HepG2 (cell line): ENCODE measurements around the gene ESPNL. TPM values are rescaled to one million over a fixed set of nuclear protein-coding genes. Genes with fewer than 3 reads are reported as not detected.
A peak's percentile ranks its signal among the peaks of the same experiment; 100 is the strongest.

Source experiments
- CBFB ChIP-seq: sonication (generic); formaldehyde crosslinking; IDR thresholded peaks from 2 replicates; pipeline ENCODE4 v1.4.0; 2020; ENCODE audit warnings: missing genetic modification reagents
- CEBPB ChIP-seq: IDR thresholded peaks from 2 replicates; pipeline ENCODE4 v1.6.1; 2011; ENCODE audit warnings: low read depth, low read length, improper control_type of control experiment, borderline replicate concordance
- HIVEP1 ChIP-seq: sonication (generic); formaldehyde crosslinking; IDR thresholded peaks from 2 replicates; pipeline ENCODE4 v1.4.0; 2020; ENCODE audit warnings: mild to moderate bottlenecking, missing genetic modification reagents
- KDM5B ChIP-seq: sonication (generic); formaldehyde crosslinking; IDR thresholded peaks from 2 replicates; pipeline ENCODE4 v1.4.0; 2020; ENCODE audit warnings: missing genetic modification reagents, mild to moderate bottlenecking, borderline replicate concordance
- MED1 ChIP-seq: sonication (generic); formaldehyde crosslinking; IDR thresholded peaks from 2 replicates; pipeline ENCODE4 v1.4.0; 2020; ENCODE audit warnings: missing genetic modification reagents
- NKX3-1 ChIP-seq: sonication (generic); formaldehyde crosslinking; IDR thresholded peaks from 2 replicates; pipeline ENCODE4 v1.5.0; 2020; ENCODE audit warnings: missing genetic modification reagents
- PCBP2 ChIP-seq: fragments of 200-400 bp; formaldehyde crosslinking; optimal IDR thresholded peaks from 2 replicates; pipeline ENCODE3; 2018; ENCODE audit warnings: low read length, low read depth; ENCODE audit not compliant: poor library complexity, severe bottlenecking
- POLR2AphosphoS5 ChIP-seq: IDR thresholded peaks from 2 replicates; pipeline ENCODE4 v1.6.1; 2012; ENCODE audit warnings: low read depth, low read length
- SP4 ChIP-seq: sonication (generic); formaldehyde crosslinking; IDR thresholded peaks from 2 replicates; pipeline ENCODE4 v1.8.1; 2023; ENCODE audit warnings: mild to moderate bottlenecking, missing genetic modification reagents
- ZNF124 ChIP-seq: sonication (generic); formaldehyde crosslinking; IDR thresholded peaks from 2 replicates; pipeline ENCODE4 v1.4.0; 2020; ENCODE audit warnings: missing genetic modification reagents
- ZNF251 ChIP-seq: sonication (generic); formaldehyde crosslinking; IDR thresholded peaks from 2 replicates; pipeline ENCODE4 v1.9.0; 2021; ENCODE audit warnings: mild to moderate bottlenecking, missing genetic modification reagents
- ZNF430 ChIP-seq: sonication (generic); formaldehyde crosslinking; IDR thresholded peaks from 2 replicates; pipeline ENCODE4 v1.9.0; 2021; ENCODE audit warnings: mild to moderate bottlenecking, missing genetic modification reagents
- ZNF550 ChIP-seq: sonication (generic); formaldehyde crosslinking; IDR thresholded peaks from 2 replicates; pipeline ENCODE4 v1.4.0; 2020; ENCODE audit warnings: mild to moderate bottlenecking, missing genetic modification reagents, borderline replicate concordance
- ZNF605 ChIP-seq: sonication (generic); formaldehyde crosslinking; IDR thresholded peaks from 2 replicates; pipeline ENCODE4 v1.8.0; 2022; ENCODE audit warnings: mild to moderate bottlenecking, missing genetic modification reagents
- ZNF83 ChIP-seq: sonication (generic); formaldehyde crosslinking; IDR thresholded peaks from 2 replicates; pipeline ENCODE4 v1.4.0; 2020; ENCODE audit warnings: missing genetic modification reagents, mild to moderate bottlenecking, borderline replicate concordance
- polyA plus RNA-seq, 8 experiments: library from polyadenylated mRNA; depleted of rRNA in 3 of 8; stranded (reverse) in 7 of 8; unstranded in 1 of 8; fragments of >200 nt; fragmentation: Illumina TruSeq in 4 of 8; extraction: Trizol in 4 of 8; gene quantifications; 2 replicates each; pipeline versions ENCODE4 v1.2.1 to v1.2.3, GENCODE V29; 2011 to 2016; ENCODE audit warnings: low read depth in 4 of 8, missing spikeins in 1 of 8, mixed read lengths in 1 of 8; ENCODE audit not compliant: insufficient read depth in 1 of 8
- total RNA-seq, 5 experiments: library from RNA; depleted of rRNA; stranded (reverse); fragments of >200 nt; fragmentation: Illumina TruSeq; extraction: Trizol; gene quantifications; 2 replicates each; pipeline ENCODE4 v1.2.3, GENCODE V29; 2016; ENCODE audit warnings: low read depth in 1 of 5
- TF ChIP-seq, protein P1 (sequence below): sonication (generic); formaldehyde crosslinking; IDR thresholded peaks from 2 replicates; pipeline ENCODE4 v1.9.0; 2022; ENCODE audit warnings: low read depth, missing genetic modification reagents
- TF ChIP-seq, protein P2 (sequence below): sonication (generic); formaldehyde crosslinking; IDR thresholded peaks from 2 replicates; pipeline ENCODE4 v1.4.0; 2020; ENCODE audit warnings: missing genetic modification reagents
- TF ChIP-seq, protein P3 (sequence below): sonication (generic); formaldehyde crosslinking; IDR thresholded peaks from 2 replicates; pipeline ENCODE4 v1.4.0; 2020; ENCODE audit warnings: mild to moderate bottlenecking, missing genetic modification reagents
- TF ChIP-seq, protein P4 (sequence below): sonication (generic); formaldehyde crosslinking; IDR thresholded peaks from 2 replicates; pipeline ENCODE4 v1.5.0; 2020; ENCODE audit warnings: missing genetic modification reagents

The ESPNL gene
- total and polyA plus RNA-seq, 2 of the 13 experiments (the other 11 are each of a cell fraction or from before 2014, with no cell fraction given), result 0.45 to 0.80 TPM

DNA sequence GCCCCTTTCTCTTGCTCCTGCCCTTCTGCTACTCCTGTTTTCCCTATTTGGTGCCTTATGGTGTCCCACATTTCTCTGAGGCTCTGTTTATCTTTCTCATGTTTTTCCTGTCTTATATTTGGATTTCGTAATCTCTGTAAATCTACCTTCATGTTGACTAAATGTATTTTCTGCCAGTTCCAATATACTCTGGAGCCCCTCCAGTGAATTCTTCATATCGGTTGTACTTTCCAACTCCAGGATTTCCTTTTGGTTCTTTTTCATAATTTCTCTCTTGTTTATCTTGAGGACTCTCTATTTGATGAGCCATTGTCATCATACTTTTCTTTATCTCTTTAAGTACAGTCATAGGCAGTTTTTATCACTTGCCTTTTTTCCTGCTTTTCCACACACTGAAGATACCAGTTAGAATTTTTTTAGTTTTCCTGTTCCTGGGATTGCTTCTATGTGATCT, 20.2 kb upstream of the ESPNL start (continued):
- TF ChIP-seq KDM5B (CRISPR knock-in tag) (no peak), CEBPB (peak; percentile 91), ZNF430 (CRISPR knock-in tag) (no peak), PCBP2 (no peak), ZNF124 (CRISPR knock-in tag) (peak; percentile 96), POLR2AphosphoS5 (no peak), ZNF550 (CRISPR knock-in tag) (no peak), CBFB (CRISPR knock-in tag) (peak; percentile 47; the same call in 1 of the 2 replicates), SP4 (CRISPR knock-in tag) (no peak), ZNF605 (CRISPR knock-in tag) (no peak), MED1 (CRISPR knock-in tag) (peak; percentile 93), ZNF83 (CRISPR knock-in tag) (no peak), HIVEP1 (CRISPR knock-in tag) (no peak), ZNF251 (CRISPR knock-in tag) (no peak), NKX3-1 (CRISPR knock-in tag) (peak; percentile 81; the same call in 1 of the 2 replicates)
- TF ChIP-seq, protein P1, sequence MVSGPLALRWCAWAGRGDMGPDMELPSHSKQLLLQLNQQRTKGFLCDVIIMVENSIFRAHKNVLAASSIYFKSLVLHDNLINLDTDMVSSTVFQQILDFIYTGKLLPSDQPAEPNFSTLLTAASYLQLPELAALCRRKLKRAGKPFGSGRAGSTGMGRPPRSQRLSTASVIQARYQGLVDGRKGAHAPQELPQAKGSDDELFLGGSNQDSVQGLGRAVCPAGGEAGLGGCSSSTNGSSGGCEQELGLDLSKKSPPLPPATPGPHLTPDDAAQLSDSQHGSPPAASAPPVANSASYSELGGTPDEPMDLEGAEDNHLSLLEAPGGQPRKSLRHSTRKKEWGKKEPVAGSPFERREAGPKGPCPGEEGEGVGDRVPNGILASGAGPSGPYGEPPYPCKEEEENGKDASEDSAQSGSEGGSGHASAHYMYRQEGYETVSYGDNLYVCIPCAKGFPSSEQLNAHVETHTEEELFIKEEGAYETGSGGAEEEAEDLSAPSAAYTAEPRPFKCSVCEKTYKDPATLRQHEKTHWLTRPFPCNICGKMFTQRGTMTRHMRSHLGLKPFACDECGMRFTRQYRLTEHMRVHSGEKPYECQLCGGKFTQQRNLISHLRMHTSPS, result no peak
- TF ChIP-seq, protein P2, sequence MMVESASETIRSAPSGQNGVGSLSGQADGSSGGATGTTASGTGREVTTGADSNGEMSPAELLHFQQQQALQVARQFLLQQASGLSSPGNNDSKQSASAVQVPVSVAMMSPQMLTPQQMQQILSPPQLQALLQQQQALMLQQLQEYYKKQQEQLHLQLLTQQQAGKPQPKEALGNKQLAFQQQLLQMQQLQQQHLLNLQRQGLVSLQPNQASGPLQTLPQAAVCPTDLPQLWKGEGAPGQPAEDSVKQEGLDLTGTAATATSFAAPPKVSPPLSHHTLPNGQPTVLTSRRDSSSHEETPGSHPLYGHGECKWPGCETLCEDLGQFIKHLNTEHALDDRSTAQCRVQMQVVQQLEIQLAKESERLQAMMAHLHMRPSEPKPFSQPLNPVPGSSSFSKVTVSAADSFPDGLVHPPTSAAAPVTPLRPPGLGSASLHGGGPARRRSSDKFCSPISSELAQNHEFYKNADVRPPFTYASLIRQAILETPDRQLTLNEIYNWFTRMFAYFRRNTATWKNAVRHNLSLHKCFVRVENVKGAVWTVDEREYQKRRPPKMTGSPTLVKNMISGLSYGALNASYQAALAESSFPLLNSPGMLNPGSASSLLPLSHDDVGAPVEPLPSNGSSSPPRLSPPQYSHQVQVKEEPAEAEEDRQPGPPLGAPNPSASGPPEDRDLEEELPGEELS, result peak; percentile 93
- TF ChIP-seq, protein P3, sequence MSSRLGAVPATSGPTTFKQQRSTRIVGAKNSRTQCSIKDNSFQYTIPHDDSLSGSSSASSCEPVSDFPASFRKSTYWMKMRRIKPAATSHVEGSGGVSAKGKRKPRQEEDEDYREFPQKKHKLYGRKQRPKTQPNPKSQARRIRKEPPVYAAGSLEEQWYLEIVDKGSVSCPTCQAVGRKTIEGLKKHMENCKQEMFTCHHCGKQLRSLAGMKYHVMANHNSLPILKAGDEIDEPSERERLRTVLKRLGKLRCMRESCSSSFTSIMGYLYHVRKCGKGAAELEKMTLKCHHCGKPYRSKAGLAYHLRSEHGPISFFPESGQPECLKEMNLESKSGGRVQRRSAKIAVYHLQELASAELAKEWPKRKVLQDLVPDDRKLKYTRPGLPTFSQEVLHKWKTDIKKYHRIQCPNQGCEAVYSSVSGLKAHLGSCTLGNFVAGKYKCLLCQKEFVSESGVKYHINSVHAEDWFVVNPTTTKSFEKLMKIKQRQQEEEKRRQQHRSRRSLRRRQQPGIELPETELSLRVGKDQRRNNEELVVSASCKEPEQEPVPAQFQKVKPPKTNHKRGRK (CRISPR knock-in tag), result no peak
- TF ChIP-seq, protein P4, sequence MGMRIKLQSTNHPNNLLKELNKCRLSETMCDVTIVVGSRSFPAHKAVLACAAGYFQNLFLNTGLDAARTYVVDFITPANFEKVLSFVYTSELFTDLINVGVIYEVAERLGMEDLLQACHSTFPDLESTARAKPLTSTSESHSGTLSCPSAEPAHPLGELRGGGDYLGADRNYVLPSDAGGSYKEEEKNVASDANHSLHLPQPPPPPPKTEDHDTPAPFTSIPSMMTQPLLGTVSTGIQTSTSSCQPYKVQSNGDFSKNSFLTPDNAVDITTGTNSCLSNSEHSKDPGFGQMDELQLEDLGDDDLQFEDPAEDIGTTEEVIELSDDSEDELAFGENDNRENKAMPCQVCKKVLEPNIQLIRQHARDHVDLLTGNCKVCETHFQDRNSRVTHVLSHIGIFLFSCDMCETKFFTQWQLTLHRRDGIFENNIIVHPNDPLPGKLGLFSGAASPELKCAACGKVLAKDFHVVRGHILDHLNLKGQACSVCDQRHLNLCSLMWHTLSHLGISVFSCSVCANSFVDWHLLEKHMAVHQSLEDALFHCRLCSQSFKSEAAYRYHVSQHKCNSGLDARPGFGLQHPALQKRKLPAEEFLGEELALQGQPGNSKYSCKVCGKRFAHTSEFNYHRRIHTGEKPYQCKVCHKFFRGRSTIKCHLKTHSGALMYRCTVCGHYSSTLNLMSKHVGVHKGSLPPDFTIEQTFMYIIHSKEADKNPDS (CRISPR knock-in tag), result peak; percentile 21; the same call in 1 of the 2 replicates
